HG02981 (cell line): Measurements from ENCODE around the gene JAM2.
"Not testable (repeated sequence)": the region's sequence is repeated elsewhere in the genome, so short reads cannot be mapped to it uniquely, and the experiment has no call there.

Source experiments
- ATAC-seq: cut with Tn5 transposase; IDR thresholded peaks from one replicate; pipeline ENCODE4 v1.9.1; 2021; ENCODE audit warnings: mild to moderate bottlenecking, moderate library complexity; ENCODE audit not compliant: unreplicated experiment

The JAM2 gene

DNA sequence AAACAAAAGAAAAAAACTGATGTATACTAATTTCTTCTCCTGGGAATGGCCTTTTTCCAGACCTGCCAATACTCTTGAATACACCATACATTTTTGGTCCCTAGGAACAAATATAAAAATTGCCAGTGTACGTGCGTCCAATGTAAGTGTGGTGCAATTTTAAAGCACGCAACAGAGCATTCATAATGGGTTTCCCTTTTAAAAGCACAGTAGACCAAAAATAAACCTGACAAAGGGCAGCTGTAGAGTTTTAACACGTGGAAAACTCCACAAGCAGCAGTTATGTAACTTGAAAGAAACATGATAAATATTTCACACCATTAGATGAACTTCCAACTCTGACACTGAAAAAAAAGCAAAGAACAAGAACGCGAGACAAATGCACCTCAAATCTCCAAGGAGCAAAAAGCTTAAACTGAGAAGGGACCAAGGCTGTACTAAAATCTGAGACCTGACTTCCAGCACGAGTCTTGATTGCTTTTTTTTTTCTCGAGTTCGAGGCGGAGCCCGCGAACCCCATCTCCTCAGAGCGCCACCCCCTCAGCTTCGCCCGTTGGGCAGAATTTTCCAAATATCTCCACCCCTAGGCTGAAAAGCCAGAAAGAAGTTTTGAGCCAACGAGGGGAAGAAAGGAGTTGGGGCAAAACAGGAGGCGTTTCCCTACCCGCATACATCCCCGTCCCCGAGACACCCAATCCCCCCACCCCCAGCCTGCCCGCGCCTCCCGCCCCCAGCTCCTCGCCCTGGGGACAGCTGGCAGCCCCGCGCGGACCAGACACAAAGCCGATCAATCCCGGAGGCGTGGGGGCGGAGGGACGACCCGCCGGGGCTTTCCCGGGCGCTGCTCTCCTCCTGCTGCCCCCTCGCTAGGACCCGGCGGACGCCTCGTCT, at the start of gene JAM2:
Gene JAM2, plus strand, starts transcription at position 599 of the 891 bp plus-strand sequence. CDS start 564 bp downstream, outside the sequence.
- ATAC-seq: peak; percentile 42

DNA sequence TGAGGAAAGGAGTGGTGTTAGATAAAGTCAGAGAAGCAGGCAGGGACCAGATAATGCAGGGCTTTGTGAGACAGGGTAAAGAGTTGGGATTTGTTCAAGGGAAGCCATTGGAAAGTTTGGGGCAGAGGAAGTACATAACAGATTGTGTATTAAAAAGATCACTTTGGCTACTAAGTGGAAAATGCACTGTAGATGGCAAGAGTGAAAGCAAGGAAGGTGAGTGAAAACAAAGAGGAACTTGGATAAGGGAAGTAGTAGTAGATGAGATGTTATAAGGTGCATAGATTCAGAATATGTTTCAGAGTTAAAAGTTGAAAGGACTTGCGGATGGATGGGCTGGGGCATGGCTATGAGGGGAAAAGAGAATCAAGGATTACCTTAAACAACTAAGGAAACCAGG, 49.2 kb upstream of the JAM2 start:
- ATAC-seq: no peak

- peak; percentile 94 for ATAC-seq
These were observed 31.7 kb upstream of the JAM2 start, which contains the start of gene MRPL39 for GRCh38 chr21:25607151-25608043. MRPL39 (minus strand) TSS chr21:25607481; CDS start chr21:25607475, 6 bp downstream.

- peak; percentile 80 for ATAC-seq
These were observed 30.9 kb upstream of the JAM2 start for GRCh38 chr21:25608044-25608737.

- no peak for ATAC-seq
These were observed 24.6 kb upstream of the JAM2 start for GRCh38 chr21:25614441-25614840.

- no peak for ATAC-seq
These were observed 23.2 kb upstream of the JAM2 start for GRCh38 chr21:25615880-25616279.

DNA sequence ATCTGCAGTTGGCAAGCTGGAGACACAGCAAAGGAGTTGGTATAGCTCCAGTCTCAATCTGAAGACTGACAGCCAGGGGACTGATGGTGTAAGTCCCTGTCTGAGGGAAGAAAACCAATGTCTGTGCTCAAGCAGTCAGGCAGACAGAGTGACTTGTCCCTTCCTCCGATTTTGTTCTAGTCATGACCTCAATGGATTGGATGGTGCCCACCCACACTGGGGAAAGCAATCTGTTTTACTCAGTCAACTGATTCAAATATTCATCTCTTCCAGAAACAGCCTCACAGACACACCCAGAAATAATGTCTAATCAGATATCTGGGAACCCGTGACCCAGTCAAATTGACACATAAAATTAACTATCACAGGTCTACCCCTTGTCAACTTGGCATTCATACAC, 19.9 kb upstream of the JAM2 start:
- no peak for ATAC-seq

DNA sequence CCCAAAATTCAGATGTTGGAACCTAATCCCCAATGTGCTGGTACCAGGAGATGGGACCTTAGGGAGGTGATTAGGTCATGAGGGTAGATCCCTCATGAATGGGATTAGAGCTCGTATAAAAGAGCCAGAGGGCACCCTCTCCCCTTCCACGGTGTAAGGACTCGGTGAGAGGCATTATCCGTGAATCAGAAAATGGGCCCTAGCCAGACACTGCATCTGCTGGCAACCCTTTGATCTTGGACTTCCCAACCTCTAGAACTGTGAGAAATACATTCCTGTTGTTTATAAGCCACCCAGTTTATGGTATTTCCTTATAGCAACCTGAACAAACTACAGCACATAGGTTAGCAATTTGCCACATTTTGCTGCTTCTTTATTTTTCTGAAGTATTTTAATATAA, 14.5 kb upstream of the JAM2 start:
- no peak for ATAC-seq

DNA sequence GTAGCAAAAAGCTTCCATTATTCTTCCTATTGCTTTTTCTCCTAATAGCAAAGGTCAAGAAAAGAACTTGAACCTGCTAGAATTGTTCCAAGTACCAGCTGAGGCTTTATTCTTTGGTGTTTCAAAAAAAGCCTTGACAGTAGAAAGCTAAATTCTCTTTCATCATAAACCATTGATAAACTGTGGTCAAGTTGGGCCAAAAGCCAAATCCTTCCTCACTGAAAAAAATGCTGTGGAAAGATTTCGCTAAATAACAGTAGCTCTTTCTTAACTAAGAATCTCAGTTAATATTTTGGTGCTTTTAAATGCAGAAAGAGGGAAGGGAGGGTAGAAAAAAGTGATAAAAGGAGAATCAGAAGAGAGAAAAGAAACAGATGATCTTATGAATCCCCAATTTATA, 14.0 kb upstream of the JAM2 start:
- no peak for ATAC-seq

DNA sequence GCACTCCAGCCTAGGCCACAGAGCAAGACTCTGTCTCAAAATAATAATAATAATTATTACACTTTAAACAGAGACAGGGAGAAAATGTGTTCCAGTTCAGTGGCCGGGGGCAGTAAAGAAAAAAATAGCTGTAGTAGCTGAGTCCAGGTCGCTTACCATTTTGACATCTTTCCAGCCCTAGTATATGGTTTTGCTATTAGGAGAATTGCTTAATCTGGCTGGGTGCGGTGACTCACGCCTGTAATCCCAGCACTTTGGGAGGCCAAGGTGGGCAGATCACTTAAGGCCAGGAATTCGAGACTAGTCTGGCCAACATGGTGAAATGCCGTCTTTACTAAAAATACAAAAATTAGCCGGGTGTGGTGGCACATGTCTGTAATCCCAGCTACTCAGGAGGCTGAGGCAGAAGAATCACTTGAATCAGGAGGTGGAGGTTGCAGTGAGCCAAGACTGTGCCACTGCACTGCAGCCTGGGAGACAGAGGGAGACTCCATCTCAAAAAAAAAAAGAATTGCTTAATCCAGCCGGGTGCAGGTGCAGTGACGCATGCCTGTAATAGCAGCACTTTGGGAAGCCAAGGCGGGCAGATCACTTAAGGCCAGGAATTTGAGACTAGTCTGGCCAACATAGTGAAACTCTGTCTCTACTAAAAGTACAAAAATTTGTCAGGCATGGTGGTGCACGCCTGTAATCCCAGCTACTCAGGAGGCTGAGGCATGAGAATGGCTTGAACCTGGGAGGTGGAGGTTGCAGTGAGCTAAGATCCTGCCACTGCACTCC, 13.1 kb upstream of the JAM2 start:
- not testable (repeated sequence) for ATAC-seq

GRCh38 chr21:25626757-25627156, 12.3 kb upstream of the JAM2 start:
- ATAC-seq: no peak

GRCh38 chr21:25632296-25632695, 6.8 kb upstream of the JAM2 start:
- ATAC-seq: no peak

GRCh38 chr21:25635310-25635709, 3.7 kb upstream of the JAM2 start:
- no peak for ATAC-seq

DNA sequence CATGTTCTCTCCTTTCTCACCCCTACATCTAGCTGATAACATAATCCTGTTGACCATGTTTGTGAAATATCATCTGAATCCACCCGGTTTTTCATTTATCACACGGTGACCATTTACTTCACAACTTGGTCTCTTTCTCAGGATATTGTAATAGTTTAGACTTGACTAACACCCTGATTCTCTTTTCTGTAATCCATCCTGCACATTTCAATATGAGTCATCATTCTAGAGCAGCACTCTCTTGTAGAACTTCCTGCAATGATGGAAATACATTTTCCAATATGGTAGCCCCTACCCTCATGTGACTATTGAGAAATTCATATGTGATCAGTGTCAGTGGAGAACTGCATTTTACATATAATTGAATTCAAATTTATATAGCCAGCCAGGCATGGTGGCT, 2.3 kb upstream of the JAM2 start:
- no peak for ATAC-seq

- no peak for ATAC-seq
These were observed 1.0 kb upstream of the JAM2 start for GRCh38 chr21:25637851-25638659.

DNA sequence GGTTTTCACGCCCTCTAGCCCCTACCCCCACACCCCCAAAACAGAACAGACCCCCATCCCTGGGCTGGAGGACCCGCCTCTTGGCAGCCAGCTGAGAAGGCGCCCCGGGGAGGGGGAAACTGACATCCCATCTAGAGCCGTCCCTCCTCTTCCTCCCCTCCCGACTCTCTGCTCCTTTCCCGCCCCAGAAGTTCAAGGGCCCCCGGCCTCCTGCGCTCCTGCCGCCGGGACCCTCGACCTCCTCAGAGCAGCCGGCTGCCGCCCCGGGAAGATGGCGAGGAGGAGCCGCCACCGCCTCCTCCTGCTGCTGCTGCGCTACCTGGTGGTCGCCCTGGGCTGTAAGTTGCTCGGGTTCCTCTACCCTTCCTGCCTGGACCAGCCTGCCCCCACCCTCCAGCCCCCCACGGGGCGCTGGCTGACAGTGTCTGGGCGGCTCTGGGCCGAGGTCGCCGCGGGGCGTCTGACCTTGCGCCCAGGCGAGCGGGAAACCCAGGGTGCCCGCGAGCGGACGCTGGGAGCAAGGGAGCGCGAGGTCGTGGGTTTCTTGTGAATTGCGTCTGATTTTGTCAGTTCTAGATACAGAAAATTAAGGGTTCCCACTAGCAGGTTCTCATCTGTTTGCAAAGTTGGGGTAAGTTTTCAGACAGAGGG, 618 bp downstream of the JAM2 start:
- ATAC-seq: peak; percentile 72

DNA sequence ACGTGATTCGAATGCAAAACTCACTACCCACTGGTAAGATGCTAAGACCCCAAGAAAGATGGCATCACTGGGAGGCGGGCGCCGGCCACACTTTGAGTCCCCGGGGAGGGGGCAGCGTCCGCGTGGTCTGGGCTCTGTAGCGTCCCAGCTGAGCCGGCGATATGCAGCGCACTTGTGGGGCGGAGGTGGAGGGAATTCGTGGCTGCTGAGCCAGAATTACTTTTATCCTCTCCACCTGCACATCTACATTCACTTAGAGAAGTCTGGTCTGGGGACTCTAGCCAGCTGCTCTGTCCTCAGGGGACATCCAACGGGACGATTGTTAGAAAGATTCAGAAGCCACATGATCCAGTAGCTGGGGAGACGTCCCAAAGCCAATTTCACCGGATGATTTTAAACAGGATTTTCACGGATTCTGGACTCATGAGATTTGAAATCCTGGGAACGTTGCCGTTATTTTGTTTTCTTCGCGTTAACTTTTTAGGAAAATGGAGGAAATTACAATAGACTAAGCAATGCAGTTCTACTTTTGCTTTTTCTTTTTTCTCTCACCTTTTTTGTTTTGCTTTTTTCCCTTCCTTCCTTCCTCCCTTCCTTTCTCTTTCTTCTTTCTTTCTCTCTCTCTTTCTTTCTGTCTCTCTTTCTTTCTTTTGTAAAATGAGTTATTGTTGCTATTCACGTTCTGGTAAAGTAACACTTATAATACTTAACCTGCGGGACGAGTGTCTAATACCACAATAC, 1.3 kb downstream of the JAM2 start:
- peak; percentile 26 for ATAC-seq

GRCh38 chr21:25640943-25641292, 1.9 kb downstream of the JAM2 start:
- no peak for ATAC-seq
